ENCODE measurements around the gene WWP2. TPM values are rescaled to one million over a fixed set of nuclear protein-coding genes. Genes with fewer than 3 reads are reported as not detected.
"Not testable (repeated sequence)": the region's sequence is repeated elsewhere in the genome, so short reads cannot be mapped to it uniquely, and the experiment has no call there.

The WWP2 gene
- total RNA-seq, 2 experiments from 2014 or later: 35.8 to 39.5 TPM

DNA sequence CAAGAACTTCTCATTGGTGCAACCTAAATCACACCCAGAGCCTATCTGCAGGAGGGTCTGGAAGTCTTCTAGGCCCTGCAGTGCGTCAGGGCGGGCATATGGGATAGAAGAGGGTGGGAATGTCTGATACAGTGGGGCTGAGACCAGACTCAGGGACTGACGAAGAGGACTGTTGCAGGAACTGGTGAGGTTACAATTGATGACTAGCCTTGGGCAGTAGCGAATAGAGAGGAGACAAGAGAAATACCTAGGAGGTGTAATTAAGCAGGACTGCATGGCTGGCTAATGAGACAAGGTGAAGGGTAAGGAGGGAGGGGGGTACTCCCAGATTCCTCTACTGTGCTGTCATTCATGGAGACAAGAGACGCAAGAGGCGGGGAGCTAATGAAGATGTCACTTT, 91.3 kb downstream of the WWP2 start:
- H3K36me3 Mint-ChIP-seq: peaks cover 5% of the 10 kb centered on the region
- no peaks in the 10 kb centered on the region for H3K27me3 Mint-ChIP-seq
- CTCF ChIA-PET: no interaction called here

DNA sequence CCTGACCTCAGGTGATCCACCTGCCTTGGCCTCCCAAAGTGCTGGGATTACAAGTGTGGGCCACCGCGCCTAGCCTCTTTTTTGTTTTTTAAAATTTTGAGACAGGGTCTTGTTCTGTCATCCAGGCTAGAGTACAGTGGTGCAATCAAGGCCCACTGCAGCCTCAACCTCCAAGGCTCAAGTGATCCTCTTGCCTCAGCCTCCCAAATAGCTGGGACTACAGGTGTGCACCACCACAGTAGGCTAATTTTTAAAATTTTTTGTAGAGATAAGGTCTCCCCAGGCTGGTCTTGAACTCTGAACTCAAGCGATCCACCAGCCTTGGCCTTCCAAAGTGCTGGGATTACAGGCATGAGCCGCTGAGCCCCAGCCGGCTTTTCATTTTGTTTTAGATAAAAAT, 92.6 kb downstream of the WWP2 start:
- POLR2A ChIA-PET; DNase-seq; H3K4me1 Mint-ChIP-seq (ENCODE audit: low read depth); H3K4me3 Mint-ChIP-seq; H3K9me3 Mint-ChIP-seq; H3K27ac Mint-ChIP-seq; H3K36me3 Mint-ChIP-seq; CTCF ChIA-PET; H3K27me3 Mint-ChIP-seq; intact Hi-C loops (cut with micrococcal nuclease): not testable (repeated sequence)

More for the DNA sequence above, 91.3 kb downstream of the WWP2 start:
- POLR2A ChIA-PET: no interaction called here
- intact Hi-C loops (cut with micrococcal nuclease): no loop called here
- Mint-ChIP-seq H3K4me3 (no peak overlapping the region), H3K9me3 (no peaks in the 10 kb centered on the region), H3K27ac (no peak overlapping the region), H3K4me1 (ENCODE audit: low read depth) (no peaks in the 10 kb centered on the region)
- no peak for DNase-seq

DNA sequence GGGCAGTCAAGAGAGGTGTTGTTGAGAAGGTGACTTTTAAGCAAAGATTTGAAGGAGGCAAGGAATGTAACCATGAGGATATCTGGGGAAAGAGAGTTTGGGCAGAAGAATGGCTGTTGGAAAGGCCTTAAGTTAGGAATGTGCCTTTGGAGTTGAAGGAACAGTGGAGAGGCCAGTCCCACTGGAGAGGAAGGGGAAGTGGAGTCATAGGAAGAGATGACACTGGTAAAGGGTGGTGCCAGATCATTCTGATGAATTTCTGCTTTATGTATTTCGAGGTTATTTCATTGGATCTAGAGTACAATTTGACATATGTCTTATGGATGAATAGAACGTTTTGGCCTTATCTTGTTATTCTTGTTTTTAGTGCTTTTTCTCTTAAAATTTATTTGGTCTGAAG, 93.5 kb downstream of the WWP2 start:
- Mint-ChIP-seq H3K27me3 (no peaks in the 10 kb centered on the region), H3K9me3 (no peaks in the 10 kb centered on the region), H3K27ac (no peak overlapping the region), H3K4me1 (ENCODE audit: low read depth) (no peaks in the 10 kb centered on the region), H3K4me3 (no peak overlapping the region), H3K36me3 (peaks cover 10% of the 10 kb centered on the region)
- intact Hi-C loops (cut with micrococcal nuclease): no loop called here
- ChIA-PET CTCF (no interaction called here), POLR2A (no interaction called here)
- DNase-seq: no peak

DNA sequence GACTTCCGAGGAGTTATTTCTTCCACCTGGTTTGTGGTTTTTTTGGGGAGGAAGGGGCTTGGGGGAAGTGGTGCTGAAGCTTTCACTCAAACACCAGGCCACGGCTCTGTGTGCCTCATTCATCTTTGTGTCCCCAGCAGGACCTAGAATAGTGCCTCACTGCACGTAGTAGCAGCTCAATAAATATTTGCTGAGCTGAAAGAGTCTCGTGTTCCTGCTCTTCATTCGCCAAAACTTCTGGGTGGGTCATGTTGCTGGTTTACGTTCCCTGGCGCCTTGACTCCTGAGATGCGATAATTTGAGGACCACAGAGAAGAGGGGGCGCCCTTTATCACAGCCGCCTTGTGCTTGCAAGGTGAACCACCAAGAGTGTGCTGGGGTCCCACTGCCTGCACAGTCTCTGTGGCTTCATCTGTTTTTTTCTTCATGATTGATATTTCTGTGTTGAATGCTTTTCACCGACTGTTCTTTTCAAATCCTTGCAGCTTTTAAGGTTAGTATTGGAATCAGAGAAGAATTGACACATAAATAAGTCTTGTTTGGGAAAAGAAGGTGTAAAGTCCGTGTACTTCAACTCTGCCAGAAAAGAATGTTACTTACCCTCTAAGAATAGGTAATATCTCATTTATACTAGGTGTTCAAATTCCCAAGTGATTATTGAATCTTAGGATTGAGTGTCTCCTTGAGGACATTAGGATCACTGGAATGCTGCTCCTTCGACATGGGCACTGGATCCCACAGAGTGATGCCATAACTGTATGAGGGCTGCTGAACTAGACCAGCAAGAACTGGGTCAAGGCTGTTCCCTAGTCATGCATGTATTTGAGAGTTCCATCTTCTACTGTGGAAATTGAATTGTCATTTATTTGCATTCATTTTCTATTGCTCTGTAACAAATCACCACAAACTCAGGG, 96.3 kb downstream of the WWP2 start:
- Mint-ChIP-seq H3K4me1 (ENCODE audit: low read depth) (no peaks in the 10 kb centered on the region), H3K9me3 (no peaks in the 10 kb centered on the region), H3K4me3 (no peak overlapping the region), H3K27me3 (no peaks in the 10 kb centered on the region), H3K36me3 (peaks cover 7% of the 10 kb centered on the region), H3K27ac (no peak overlapping the region)
- intact Hi-C loops (cut with micrococcal nuclease): loop anchor here (2.0 kb wide), 1 partner anchor 62 kb away; no protein-coding TSS in a partner anchor
- ChIA-PET POLR2A (no interaction called here), CTCF (no interaction called here)
- no peak for DNase-seq

DNA sequence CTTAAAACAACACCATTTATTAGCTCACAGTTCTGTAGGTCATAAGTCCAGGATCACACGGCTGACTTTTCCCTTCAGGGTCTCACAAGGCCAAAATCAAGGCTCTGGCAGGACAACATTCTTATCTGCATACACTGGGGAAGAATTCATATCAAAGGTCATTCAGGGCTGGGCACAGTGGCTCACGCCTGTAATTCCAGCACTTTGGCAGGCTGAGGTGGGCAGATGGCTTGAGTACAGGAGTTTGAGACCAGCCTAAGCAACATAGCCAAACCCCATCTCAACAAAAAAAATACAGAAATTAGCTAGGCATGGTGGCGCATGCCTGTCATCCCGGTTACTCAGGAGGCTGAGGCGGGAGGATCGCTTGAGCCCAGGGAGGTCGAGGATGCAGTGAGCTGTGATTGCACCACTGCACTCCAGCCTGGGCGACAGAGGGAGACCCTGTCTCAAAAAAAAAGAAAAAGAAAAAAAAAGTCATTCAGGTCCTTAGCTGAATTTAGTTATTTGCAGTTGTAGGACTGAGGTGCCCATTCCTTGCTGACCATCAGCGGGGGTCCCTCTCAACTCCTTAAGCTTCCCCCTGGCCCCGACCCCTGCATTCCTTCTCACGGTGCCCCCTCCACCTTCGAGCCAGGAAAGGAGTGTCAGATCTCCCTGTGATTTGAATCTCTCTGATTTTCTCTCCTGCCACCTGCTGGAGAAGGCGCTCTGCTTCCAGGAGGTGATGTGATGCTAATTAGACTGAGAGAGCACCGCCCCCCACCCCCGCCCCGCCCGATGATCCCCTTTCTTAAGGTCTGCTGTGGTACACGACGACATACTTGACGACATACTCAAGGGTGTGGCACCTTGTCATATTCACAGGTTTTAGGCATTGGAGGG, 97.2 kb downstream of the WWP2 start:
- no peak overlapping the region for H3K27ac Mint-ChIP-seq
- intact Hi-C loops (cut with micrococcal nuclease): loop anchor here (2.0 kb wide), 1 partner anchor 63 kb away; no protein-coding TSS in a partner anchor
- no peaks in the 10 kb centered on the region for H3K27me3 Mint-ChIP-seq
- peak; percentile 18 for DNase-seq
- CTCF ChIA-PET: interaction anchor here (0.8 kb wide), 1 partner anchor 19 kb away, joined by 3 read pairs; no protein-coding TSS in a partner anchor
- no peaks in the 10 kb centered on the region for H3K4me1 Mint-ChIP-seq (ENCODE audit: low read depth)
- peaks cover 5% of the 10 kb centered on the region for H3K36me3 Mint-ChIP-seq
- POLR2A ChIA-PET: no interaction called here
- no peaks in the 10 kb centered on the region for H3K9me3 Mint-ChIP-seq
- H3K4me3 Mint-ChIP-seq: no peak overlapping the region

DNA sequence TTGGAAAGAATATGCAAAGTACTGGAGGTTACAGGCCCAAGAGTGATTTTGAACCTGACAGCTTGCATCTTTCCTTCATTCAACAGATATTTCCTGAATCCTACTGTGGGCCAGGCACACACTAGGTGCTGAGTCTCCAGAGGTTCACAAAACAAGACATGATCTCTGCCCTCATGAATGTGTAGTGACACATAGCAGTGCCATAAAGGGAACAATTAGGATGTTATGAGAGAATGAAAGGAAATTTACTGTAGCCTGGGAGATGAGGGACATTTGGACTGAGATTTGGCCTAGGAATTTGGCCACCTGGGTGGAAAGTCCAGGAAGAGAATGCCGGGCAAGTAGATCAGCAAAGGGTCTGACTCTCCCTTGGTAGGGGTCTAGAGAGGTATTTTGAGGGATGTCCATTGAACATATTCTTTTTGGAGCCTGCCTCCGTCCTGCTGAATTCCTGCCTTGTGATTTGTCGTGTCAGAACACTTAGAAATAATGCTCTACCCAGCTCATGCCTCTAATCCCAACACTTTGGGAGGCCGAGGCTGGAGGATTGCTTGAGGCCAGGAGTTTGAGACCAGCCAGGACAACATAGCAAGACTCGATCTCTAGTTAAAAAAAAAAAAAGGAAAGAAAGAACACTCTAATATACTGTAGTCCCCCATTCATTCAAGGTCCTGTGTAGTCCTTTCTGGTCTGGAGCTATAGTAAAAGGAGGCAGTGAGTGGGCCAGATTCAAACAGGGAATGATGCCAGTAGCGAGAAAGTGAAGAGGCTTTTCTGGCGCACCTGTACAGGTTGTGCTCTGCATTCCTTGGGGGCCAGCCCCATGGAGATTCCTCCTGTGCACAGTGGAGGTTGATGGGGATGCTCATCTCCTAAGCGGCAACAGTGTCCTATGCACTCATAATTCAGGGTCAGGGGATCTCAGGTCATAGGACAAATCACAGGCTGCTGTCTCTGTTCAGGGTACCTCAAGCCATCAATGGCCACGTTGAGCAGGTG, 98.4 kb downstream of the WWP2 start:
- ChIA-PET POLR2A (no interaction called here), CTCF (no interaction called here)
- Mint-ChIP-seq H3K9me3 (no peaks in the 10 kb centered on the region), H3K27ac (no peak overlapping the region), H3K36me3 (peaks cover 5% of the 10 kb centered on the region), H3K4me3 (no peak overlapping the region), H3K27me3 (no peaks in the 10 kb centered on the region), H3K4me1 (ENCODE audit: low read depth) (no peaks in the 10 kb centered on the region)
- intact Hi-C loops (cut with micrococcal nuclease): no loop called here
- DNase-seq: no peak

DNA sequence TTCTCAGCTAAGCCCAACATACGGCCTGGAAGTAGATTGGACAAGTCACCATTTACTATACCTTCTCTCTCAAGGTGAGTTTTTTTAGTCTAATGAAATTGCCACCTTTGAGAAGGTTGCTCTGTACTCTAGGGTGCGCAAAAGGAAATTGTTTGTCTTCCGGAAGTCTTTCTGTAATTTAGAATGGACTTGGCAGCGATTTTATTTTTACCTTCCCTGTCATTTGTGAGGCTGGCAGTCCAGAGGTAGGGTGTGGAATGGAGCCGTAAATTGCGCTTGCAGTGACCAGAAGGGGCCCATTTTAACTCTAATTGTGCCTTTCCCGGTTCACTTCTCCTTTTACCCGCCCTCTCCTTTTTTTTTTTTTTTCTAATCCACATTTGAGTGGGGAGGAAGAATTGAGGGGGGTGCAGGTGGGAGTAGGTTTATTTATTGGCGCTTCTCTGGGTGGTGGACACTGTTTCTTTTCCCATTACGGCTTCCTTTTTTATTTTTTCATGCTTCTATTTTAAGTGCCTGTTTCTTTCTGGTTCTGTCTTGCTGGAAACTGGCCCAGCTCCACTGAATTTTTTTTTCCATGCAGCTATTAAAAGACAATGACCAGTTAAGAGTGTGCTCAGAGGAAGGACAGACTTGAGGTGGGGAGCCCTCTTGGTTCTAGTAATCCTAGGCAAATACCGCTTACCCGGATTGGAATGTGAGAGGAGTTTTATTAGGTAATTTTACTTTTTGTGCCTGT, 99.3 kb downstream of the WWP2 start:
- Mint-ChIP-seq H3K27me3 (no peaks in the 10 kb centered on the region), H3K27ac (no peak overlapping the region), H3K4me3 (no peak overlapping the region), H3K4me1 (ENCODE audit: low read depth) (no peaks in the 10 kb centered on the region), H3K9me3 (no peaks in the 10 kb centered on the region), H3K36me3 (peaks cover 7% of the 10 kb centered on the region)
- DNase-seq: no peak
- intact Hi-C loops (cut with micrococcal nuclease): no loop called here
- POLR2A ChIA-PET: no interaction called here
- CTCF ChIA-PET: no interaction called here

DNA sequence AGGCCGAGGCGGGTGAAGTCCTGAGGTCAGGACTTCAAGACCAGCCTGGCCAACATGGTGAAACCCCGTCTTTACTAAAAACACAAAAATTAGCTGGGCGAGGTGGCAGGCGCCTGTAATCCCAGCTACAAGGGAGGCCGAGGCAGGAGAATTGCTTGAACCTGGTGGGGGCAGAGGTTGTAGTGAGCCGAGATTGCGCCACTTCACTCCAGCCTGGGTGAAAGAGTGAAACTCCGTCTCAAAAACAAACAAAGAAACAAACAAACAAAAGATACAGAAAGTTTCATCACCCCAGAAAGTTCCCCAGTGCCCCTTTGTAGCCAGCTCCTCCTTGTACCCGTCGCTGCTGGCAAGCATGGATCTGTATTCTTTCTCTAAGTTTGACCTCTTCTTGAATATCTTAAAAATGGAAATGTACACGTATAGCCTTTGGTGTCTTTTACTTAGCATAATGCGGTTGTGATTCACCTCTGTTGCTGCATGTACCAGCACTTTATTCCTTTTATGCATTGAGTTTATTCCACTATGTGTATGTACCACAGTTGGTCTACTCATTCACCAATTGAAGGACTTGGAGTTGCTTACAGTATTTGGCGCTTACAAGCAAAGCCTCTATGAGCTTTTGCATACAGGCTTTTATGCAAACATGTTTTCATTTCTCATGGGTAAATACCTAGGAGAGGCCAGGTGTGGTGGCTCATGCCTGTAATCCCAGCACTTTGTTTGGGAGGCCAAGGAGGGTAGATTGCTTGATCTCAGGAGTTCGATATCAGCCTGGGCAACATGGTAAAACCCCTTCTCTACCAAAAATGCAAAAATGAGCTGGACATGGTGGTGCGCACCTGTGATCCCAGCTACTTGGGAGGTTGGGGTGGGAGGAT, 101.5 kb downstream of the WWP2 start:
- Mint-ChIP-seq H3K27me3 (no peaks in the 10 kb centered on the region), H3K4me3 (no peak overlapping the region), H3K36me3 (peaks cover 7% of the 10 kb centered on the region), H3K4me1 (ENCODE audit: low read depth) (no peaks in the 10 kb centered on the region), H3K27ac (no peak overlapping the region), H3K9me3 (no peaks in the 10 kb centered on the region)
- intact Hi-C loops (cut with micrococcal nuclease): no loop called here
- CTCF ChIA-PET: no interaction called here
- no peak for DNase-seq
- POLR2A ChIA-PET: no interaction called here

DNA sequence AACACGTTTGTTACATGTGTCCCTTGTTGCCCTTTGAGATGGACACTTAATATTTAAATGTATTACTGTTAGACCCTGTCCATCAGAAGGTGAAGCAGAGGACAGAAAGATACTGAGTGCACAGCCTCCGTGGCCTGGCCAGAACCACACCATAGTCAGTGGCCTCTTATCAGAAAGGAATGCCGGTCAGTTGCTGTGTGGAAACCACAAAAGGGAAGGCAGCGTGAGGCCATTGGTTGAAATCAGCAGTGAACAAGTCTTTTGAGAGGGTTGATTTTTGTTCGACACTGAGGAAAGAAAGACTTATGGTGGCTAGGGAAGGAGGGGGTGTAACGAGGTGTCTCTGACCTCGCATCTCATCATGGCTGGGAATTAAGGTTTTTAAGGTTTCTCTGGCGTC, 103.6 kb downstream of the WWP2 start:
- intact Hi-C loops (cut with micrococcal nuclease): no loop called here
- ChIA-PET POLR2A (no interaction called here), CTCF (no interaction called here)
- H3K4me1 Mint-ChIP-seq (ENCODE audit: low read depth): no peaks in the 10 kb centered on the region
- no peak overlapping the region for H3K27ac Mint-ChIP-seq
- DNase-seq: no peak
- no peaks in the 10 kb centered on the region for H3K27me3 Mint-ChIP-seq
- peaks cover 3% of the 10 kb centered on the region for H3K36me3 Mint-ChIP-seq
- H3K4me3 Mint-ChIP-seq: no peak overlapping the region
- no peaks in the 10 kb centered on the region for H3K9me3 Mint-ChIP-seq

DNA sequence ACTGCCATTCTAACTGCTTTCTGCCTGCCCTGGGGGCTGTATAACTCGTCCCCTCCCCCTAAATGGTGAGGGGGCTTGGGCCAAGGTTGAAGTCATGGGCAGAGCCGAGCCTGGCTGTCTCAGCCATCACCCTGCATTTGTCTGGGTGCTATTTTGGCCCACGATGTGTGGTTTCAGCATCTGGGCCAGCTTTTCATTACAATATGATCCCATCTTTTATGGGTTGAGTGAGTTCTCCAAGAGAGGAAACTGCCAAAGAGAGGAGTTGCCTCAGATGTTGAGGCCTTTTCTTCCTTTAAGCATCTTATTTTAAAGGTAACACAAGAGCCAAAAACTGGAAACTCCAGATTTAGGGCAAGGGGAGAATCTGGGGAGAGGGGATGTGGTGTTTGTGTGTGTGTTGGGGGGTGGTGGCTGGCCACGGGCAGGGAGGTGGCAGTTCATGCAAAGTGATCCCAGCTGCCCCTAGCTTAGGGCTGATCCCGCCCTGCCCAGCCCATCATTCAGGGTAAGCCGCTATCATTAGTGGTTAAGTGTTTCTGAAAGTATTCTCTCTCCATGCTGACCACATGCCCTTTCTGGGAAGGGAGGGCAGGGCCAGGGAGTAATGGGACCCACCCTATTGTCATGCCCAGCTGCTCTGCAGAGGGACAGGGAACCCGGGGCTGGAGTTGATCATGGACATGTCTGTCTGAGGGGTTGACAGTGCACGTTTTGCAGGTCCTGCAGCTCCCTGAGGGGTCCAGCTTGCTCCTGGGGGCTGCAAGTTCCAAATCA, 105.8 kb downstream of the WWP2 start:
- no peaks in the 10 kb centered on the region for H3K9me3 Mint-ChIP-seq
- intact Hi-C loops (cut with micrococcal nuclease): no loop called here
- H3K36me3 Mint-ChIP-seq: peaks cover 11% of the 10 kb centered on the region
- no peak overlapping the region for H3K4me3 Mint-ChIP-seq
- CTCF ChIA-PET: interaction anchor here (1.3 kb wide), 1 partner anchor 62 kb away, joined by 5 read pairs; no protein-coding TSS in a partner anchor
- no peak for DNase-seq
- H3K4me1 Mint-ChIP-seq (ENCODE audit: low read depth): no peaks in the 10 kb centered on the region
- H3K27me3 Mint-ChIP-seq: no peaks in the 10 kb centered on the region
- POLR2A ChIA-PET: no interaction called here
- H3K27ac Mint-ChIP-seq: no peak overlapping the region
